Neural crest cell (in vitro differentiated cells): ENCODE results near the gene TGFBRAP1. TPM values are rescaled to one million over a fixed set of nuclear protein-coding genes. Genes with fewer than 3 reads are reported as not detected.

ENCODE experiments used
- DNase-seq: peaks from one replicate; pipeline ENCODE4 v3.0.0; 2021; ENCODE audit warnings: low read depth, mixed read lengths, low spot score
- H3K27ac Mint-ChIP-seq: one replicate; pipeline ENCODE4 v1.8.0; 2021; ENCODE audit warnings: mild to moderate bottlenecking, mixed read lengths; ENCODE audit not compliant: unreplicated experiment
- H3K27me3 Mint-ChIP-seq: 2 replicates; pipeline ENCODE4 v1.8.0; 2021; ENCODE audit warnings: low read depth, mild to moderate bottlenecking, mixed read lengths
- H3K36me3 Mint-ChIP-seq: 2 replicates; pipeline ENCODE4 v1.8.0; 2021; ENCODE audit warnings: low read depth, mild to moderate bottlenecking, mixed read lengths
- H3K4me1 Mint-ChIP-seq: 2 replicates; pipeline ENCODE4 v1.8.0; 2021; ENCODE audit warnings: mixed read lengths
- H3K4me3 Mint-ChIP-seq: one replicate; pipeline ENCODE4 v1.8.0; 2021; ENCODE audit warnings: mild to moderate bottlenecking, mixed read lengths
- H3K9me3 Mint-ChIP-seq: 2 replicates; pipeline ENCODE4 v1.8.0; 2021; ENCODE audit warnings: mixed read lengths
- total RNA-seq: library from RNA; stranded (reverse); gene quantifications from 2 replicates; pipeline ENCODE4 v1.2.1, GENCODE V29; 2021
- TF ChIP-seq, protein P1 (sequence below): fragments of 200-600 bp; sonication (generic); conservative IDR thresholded peaks from 2 replicates; pipeline ENCODE4 v1.5.0; 2021; ENCODE audit warnings: antibody characterized with exemption, mild to moderate bottlenecking

Gene TGFBRAP1
- total RNA-seq, 1 donor from 2014 or later = 23.8 TPM

DNA sequence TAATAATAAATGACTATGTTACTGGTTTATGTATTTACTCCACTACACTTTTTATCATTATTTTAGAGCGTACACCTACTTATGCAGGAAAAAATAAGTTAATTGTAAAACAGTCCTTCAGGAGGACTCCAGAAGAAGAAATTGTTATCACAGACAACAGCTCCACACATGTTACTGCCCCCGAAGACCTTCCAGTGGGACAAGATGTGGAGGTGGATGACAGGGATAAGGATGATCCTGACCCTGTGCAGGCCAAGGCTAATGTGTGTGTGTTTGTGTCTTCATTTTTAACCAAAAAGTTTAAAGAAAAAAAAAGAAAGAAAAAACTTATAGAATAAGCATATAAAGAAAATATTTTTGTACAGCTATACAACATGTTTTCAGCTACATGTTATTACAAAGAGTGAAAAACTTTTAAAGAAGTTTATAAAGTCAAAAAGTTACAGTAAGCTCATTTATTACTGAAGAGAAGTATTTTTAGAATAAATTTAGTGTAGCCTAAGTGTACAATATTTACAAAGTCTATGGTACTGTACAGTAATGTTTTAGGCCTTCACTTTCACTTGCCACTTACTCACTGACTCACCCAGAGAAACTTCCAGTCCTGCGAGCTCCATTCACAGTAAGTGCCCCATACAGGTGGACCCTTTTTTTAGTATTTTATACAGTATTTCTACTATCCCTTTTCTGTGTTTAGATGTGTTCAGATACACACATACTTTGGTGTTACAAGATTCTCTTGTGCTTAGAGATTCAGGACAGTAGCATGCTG is 7.5 kb downstream of the TGFBRAP1 start:
- H3K9me3 Mint-ChIP-seq = no peaks in the 10 kb centered on the region
- no peak for DNase-seq
- no peak overlapping the region for H3K27ac Mint-ChIP-seq
- no peaks in the 10 kb centered on the region for H3K4me1 Mint-ChIP-seq
- no peaks in the 10 kb centered on the region for H3K36me3 Mint-ChIP-seq
- H3K27me3 Mint-ChIP-seq = no peaks in the 10 kb centered on the region
- H3K4me3 Mint-ChIP-seq = no peak overlapping the region
- TF ChIP-seq, protein P1, sequence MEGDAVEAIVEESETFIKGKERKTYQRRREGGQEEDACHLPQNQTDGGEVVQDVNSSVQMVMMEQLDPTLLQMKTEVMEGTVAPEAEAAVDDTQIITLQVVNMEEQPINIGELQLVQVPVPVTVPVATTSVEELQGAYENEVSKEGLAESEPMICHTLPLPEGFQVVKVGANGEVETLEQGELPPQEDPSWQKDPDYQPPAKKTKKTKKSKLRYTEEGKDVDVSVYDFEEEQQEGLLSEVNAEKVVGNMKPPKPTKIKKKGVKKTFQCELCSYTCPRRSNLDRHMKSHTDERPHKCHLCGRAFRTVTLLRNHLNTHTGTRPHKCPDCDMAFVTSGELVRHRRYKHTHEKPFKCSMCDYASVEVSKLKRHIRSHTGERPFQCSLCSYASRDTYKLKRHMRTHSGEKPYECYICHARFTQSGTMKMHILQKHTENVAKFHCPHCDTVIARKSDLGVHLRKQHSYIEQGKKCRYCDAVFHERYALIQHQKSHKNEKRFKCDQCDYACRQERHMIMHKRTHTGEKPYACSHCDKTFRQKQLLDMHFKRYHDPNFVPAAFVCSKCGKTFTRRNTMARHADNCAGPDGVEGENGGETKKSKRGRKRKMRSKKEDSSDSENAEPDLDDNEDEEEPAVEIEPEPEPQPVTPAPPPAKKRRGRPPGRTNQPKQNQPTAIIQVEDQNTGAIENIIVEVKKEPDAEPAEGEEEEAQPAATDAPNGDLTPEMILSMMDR = no peak

DNA sequence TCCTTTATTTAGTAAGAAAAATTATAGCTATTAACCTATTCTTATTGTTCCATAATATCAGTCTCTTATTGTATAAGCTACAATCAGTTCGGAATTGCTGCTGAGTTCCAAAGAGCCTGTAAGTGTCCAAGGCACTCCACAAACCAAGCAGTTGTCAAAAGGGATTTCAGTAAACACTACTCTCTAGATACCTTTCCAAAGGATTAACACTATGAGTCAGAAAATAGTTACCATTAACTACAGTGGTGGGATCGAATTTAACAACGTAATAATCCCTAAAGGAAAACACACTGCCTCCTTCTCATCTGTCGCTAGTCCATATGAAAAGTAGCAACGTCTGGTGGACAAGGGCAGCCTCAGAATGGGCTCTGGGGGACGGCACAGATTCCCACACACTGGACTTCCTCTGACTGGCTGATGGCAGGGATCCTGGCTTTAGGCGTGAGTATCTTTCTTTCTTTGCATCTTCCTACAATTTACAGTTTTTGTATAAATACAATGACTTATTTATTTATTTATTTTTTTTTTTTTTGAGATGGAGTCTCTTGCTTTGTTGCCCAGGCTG is 8.8 kb downstream of the TGFBRAP1 start:
- no peaks in the 10 kb centered on the region for H3K27me3 Mint-ChIP-seq
- no peaks in the 10 kb centered on the region for H3K9me3 Mint-ChIP-seq
- TF ChIP-seq, protein P1 = no peak
- H3K27ac Mint-ChIP-seq = no peak overlapping the region
- no peak for DNase-seq
- H3K4me3 Mint-ChIP-seq = no peak overlapping the region
- H3K36me3 Mint-ChIP-seq = no peaks in the 10 kb centered on the region
- no peaks in the 10 kb centered on the region for H3K4me1 Mint-ChIP-seq

DNA sequence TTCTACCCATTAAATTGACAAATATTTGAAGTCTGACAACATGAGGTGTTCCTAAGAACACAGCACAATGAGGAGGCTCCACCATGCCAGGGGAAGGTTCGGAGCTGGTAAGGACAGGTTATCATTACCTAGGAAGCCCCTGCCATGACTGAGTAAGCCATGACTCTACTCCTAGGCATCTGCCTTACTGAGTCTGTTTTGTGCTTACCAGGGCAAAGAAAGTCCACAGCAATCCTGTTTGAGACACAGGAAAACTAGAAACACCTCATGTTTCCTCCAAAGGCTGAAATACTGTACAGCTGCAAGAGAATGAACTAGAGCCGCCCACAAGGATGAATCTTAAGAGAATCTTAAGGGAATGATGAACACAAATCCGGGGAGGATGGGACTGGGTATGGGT is 11.6 kb downstream of the TGFBRAP1 start:
- Mint-ChIP-seq H3K4me3 (no peak overlapping the region), H3K27ac (no peak overlapping the region), H3K9me3 (no peaks in the 10 kb centered on the region), H3K36me3 (no peaks in the 10 kb centered on the region), H3K27me3 (no peaks in the 10 kb centered on the region), H3K4me1 (peaks cover 3% of the 10 kb centered on the region)
- TF ChIP-seq, protein P1 = no peak
- DNase-seq = no peak

DNA sequence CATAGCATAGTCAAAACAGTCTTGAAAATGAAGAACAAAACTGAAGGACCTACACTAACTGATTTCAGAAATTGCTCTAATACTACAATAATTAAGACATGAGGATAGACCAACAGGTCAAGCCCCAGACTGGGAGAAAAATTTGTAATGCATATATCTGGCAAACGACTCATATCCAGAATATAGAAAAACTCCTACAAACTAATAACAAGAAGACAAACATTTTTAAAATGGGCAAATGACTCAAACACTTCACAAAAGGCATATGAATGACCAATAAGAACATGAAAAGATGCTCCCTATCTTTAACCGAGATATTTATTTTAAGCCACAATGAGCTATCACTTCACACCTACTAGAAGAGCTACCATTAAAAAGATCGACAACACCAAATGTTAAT is 14.2 kb downstream of the TGFBRAP1 start:
- Mint-ChIP-seq H3K27me3 (no peaks in the 10 kb centered on the region), H3K9me3 (no peaks in the 10 kb centered on the region), H3K4me1 (peaks cover 3% of the 10 kb centered on the region), H3K36me3 (no peaks in the 10 kb centered on the region), H3K27ac (no peak overlapping the region), H3K4me3 (no peak overlapping the region)
- no peak for DNase-seq
- TF ChIP-seq, protein P1 = no peak

DNA sequence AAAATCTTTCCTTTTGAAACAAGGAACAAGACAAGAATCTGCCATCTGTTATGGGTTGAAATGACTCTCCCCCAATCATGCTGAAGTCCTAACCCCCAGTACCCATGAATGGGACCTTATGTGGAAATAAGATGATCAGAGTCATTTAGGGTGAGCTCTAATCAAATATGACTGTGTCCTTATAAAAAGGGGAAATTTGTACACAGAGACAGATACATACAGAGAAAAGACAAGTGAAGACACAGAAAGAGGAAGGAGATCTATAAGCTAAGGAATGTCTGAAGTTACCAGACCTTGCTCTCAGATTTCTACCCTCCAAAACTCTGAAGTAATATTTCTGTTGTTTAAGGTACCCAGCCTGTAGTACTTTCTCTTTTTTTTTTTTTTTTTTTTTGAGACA is 15.7 kb downstream of the TGFBRAP1 start:
- H3K4me1 Mint-ChIP-seq = peaks cover 12% of the 10 kb centered on the region
- TF ChIP-seq, protein P1 = no peak
- H3K27me3 Mint-ChIP-seq = no peaks in the 10 kb centered on the region
- H3K36me3 Mint-ChIP-seq = peaks cover under 1% of the 10 kb centered on the region
- no peaks in the 10 kb centered on the region for H3K9me3 Mint-ChIP-seq
- no peak overlapping the region for H3K27ac Mint-ChIP-seq
- H3K4me3 Mint-ChIP-seq = no peak overlapping the region
- no peak for DNase-seq
